GM23248 (cell line): ENCODE measurements around the gene OR11L1.

Experiments
- EZH2 ChIP-seq: fragments of 200-600 bp; sonication (generic); IDR thresholded peaks from 2 replicates; pipeline ENCODE4 v1.6.1; 2018; ENCODE audit warnings: antibody characterized with exemption, mild to moderate bottlenecking; ENCODE audit not compliant: insufficient read depth, poor library complexity, severe bottlenecking
- EZH2phosphoT487 ChIP-seq: fragments of 200-600 bp; sonication (generic); IDR thresholded peaks from 2 replicates; pipeline ENCODE4 v1.6.1; 2018; ENCODE audit warnings: antibody characterized with exemption, moderate library complexity, mild to moderate bottlenecking, low read depth; ENCODE audit not compliant: insufficient read depth

- TF ChIP-seq EZH2, result no peak
- TF ChIP-seq EZH2phosphoT487, result no peak
Measured at GRCh38 chr1:247812637-247813036, 29.1 kb downstream of the OR11L1 start.
